GM12878 (cell line): ENCODE measurements around the gene NEK7. TPM values are rescaled to one million over a fixed set of nuclear protein-coding genes. Genes with fewer than 3 reads are reported as not detected.

Experiments
- ATAC-seq: fragments of 200-7000 bp; cut with Tn5 transposase; 3 replicates; pipeline ENCODE4 v1.9.1; 2020; ENCODE audit warnings: mild to moderate bottlenecking, moderate library complexity
- BruUV-seq: library from RNA; stranded (reverse); fragments of 400-500 nt; replicated peaks from 2 replicates; lab custom pipeline; 2021; lab: Mats Ljungman, UMichigan
- CTCF ChIA-PET: fragments of 300-600 bp; sonication (Branson Sonifier 250); formaldehyde crosslinking; extraction: SDS; loops from one replicate; lab custom pipeline; 2021; ENCODE audit warnings: inconsistent platforms; lab: Yijun Ruan, JAX
- POLR2A ChIA-PET: fragments of 350-600 bp; formaldehyde crosslinking; extraction: SDS; loops from one replicate; lab custom pipeline; 2021; ENCODE audit warnings: inconsistent platforms; lab: Charles Lee
- RAD21 ChIA-PET: fragments of 300-600 bp; sonication (Branson Sonifier 250); formaldehyde crosslinking; loops from one replicate; lab custom pipeline; 2023; ENCODE audit warnings: antibody characterized with exemption; ENCODE audit not compliant: unreplicated experiment; lab: Charles Lee
- SMC1A ChIA-PET: fragments of 300-600 bp; sonication (Branson Sonifier 250); formaldehyde crosslinking; loops from one replicate; lab custom pipeline; 2023; ENCODE audit not compliant: unreplicated experiment, uncharacterized antibody; lab: Charles Lee
- DNase-seq: peaks from one replicate; pipeline ENCODE4 v3.0.0-alpha.2; 2011; ENCODE audit warnings: low read depth, low spot score
- FAIRE-seq: peaks from 3 replicates; lab custom pipeline; 2011; peaks lifted over from hg19 to GRCh38; lab: Jason Lieb, UNC
- H2AFZ ChIP-seq: 2 replicates; pipeline ENCODE4 v1.6.0; 2011; ENCODE audit warnings: low read depth, low read length, control low read depth; ENCODE audit not compliant: control insufficient read depth
- H3K27ac ChIP-seq: 2 replicates; pipeline ENCODE4 v1.5.1; 2011; ENCODE audit warnings: control low read depth; ENCODE audit not compliant: control insufficient read depth, insufficient read depth
- H3K27me3 ChIP-seq, 2 experiments: replicated peaks in 1 of 2; 2 replicates each; pipeline versions ENCODE4 v1.6.0 to v1.6.1; 2011; ENCODE audit warnings: low read length in 1 of 2; ENCODE audit not compliant: control insufficient read depth in 2 of 2, insufficient read depth in 2 of 2
- H3K36me3 ChIP-seq, 2 experiments: 2 replicates each; pipeline ENCODE4 v1.5.1; 2011; ENCODE audit warnings: low read length in 1 of 2; ENCODE audit not compliant: control insufficient read depth in 2 of 2, insufficient read depth in 2 of 2
- H3K4me1 ChIP-seq: 2 replicates; pipeline ENCODE4 v1.6.1; 2011; ENCODE audit warnings: mild to moderate bottlenecking, low read length, moderate library complexity, mixed read lengths; ENCODE audit not compliant: control insufficient read depth, insufficient read depth
- H3K4me2 ChIP-seq: 2 replicates; pipeline ENCODE4 v1.6.0; 2011; ENCODE audit warnings: control low read depth; ENCODE audit not compliant: control insufficient read depth, insufficient read depth
- H3K4me3 ChIP-seq: fragments of 200-600 bp; sonication (generic); 2 replicates; pipeline ENCODE4 v1.5.1; 2016
- H3K79me2 ChIP-seq: 2 replicates; pipeline ENCODE4 v1.6.0; 2011; ENCODE audit warnings: low read length; ENCODE audit not compliant: control insufficient read depth, insufficient read depth
- H3K9ac ChIP-seq: 2 replicates; pipeline ENCODE4 v1.8.0; 2011; ENCODE audit warnings: low read length, control low read depth, mixed read lengths; ENCODE audit not compliant: control insufficient read depth, insufficient read depth
- H3K9me3 ChIP-seq: replicated peaks from 3 replicates; pipeline ENCODE4 v1.5.1; 2011; ENCODE audit warnings: mild to moderate bottlenecking, low read length; ENCODE audit not compliant: control insufficient read depth, insufficient read depth
- H4K20me1 ChIP-seq: 2 replicates; pipeline ENCODE4 v1.6.0; 2011; ENCODE audit not compliant: control insufficient read depth, insufficient read depth
- CBFB ChIP-seq: IDR thresholded peaks from 2 replicates; pipeline ENCODE4 v1.6.1; 2016; ENCODE audit warnings: antibody characterized with exemption, low read depth
- EP300 ChIP-seq, 2 experiments: fragments of 150-350 bp in 1 of 2; IDR thresholded peaks; 2 replicates each; pipeline ENCODE4 v1.6.1; 2011 to 2012; ENCODE audit warnings: low read depth in 2 of 2, low read length in 2 of 2, borderline replicate concordance in 1 of 2, improper control_type of control experiment in 1 of 2, inconsistent platforms in 1 of 2; ENCODE audit not compliant: control insufficient read depth in 1 of 2
- FOXM1 ChIP-seq: IDR thresholded peaks from 2 replicates; pipeline ENCODE4 v1.6.1; 2012; ENCODE audit warnings: low read depth, mild to moderate bottlenecking, inconsistent platforms, low read length, moderate library complexity
- NBN ChIP-seq: fragments of 450-650 bp; IDR thresholded peaks from 2 replicates; pipeline ENCODE4 v1.6.1; 2016
- RAD21 ChIP-seq: IDR thresholded peaks from 2 replicates; pipeline ENCODE4 v1.6.1; 2011; ENCODE audit warnings: mild to moderate bottlenecking, low read depth, low read length, moderate library complexity; ENCODE audit not compliant: insufficient read depth
- RELA ChIP-seq: fragments of 450-650 bp; IDR thresholded peaks from 2 replicates; pipeline ENCODE4 v1.8.0; 2014; ENCODE audit warnings: borderline replicate concordance; ENCODE audit not compliant: partially characterized antibody
- SMAD5 ChIP-seq: IDR thresholded peaks from 2 replicates; pipeline ENCODE4 v1.6.1; 2016; ENCODE audit warnings: antibody characterized with exemption, low read depth
- SMC3 ChIP-seq: IDR thresholded peaks from 2 replicates; pipeline ENCODE4 v1.6.1; 2011; ENCODE audit warnings: low read length, improper control_type of control experiment, borderline replicate concordance
- YY1 ChIP-seq: IDR thresholded peaks from 2 replicates; pipeline ENCODE4 v1.6.1; 2011; ENCODE audit warnings: low read depth, mild to moderate bottlenecking, low read length
- WGBS: methylation state at CpG from one replicate; pipeline ENCODE4 v1.1.6; 2016; ENCODE audit warnings: low lambda C conversion rate; ENCODE audit not compliant: insufficient replicate concordance, insufficient coverage; ENCODE audit errors: missing lambda C conversion rate; 5-methylcytosine and 5-hydroxymethylcytosine counted together
- in situ Hi-C: fragments of 300-500 bp; cut with MboI; formaldehyde crosslinking; loops from 9 replicates; pipeline ENCODE4 v1.14.3; 2018; ENCODE audit warnings: mixed read lengths
- intact Hi-C: fragments of 100-400 bp; cut with micrococcal nuclease; formaldehyde crosslinking; loops from one replicate; pipeline ENCODE4 v1.14.2; 2022; ENCODE audit not compliant: unreplicated experiment
- polyA plus RNA-seq, 11 experiments: library from polyadenylated mRNA; depleted of rRNA in 4 of 11; unstranded in 6 of 11; stranded (reverse) in 5 of 11; fragments of >200 nt; fragmentation: Nextera tagmentation in 4 of 11; fragmentation: Illumina TruSeq in 1 of 11; extraction: Ambion mirVana in 4 of 11; extraction: Trizol in 1 of 11; gene quantifications; 1 replicate in 1 of 11; 2 replicates in 10 of 11; pipeline versions ENCODE4 v1.2.1 to v1.2.3, GENCODE V29; 2011 to 2016; ENCODE audit warnings: inconsistent platforms in 2 of 11, missing spikeins in 2 of 11, low read depth in 1 of 11
- total RNA-seq, 4 experiments: library from RNA; depleted of rRNA in 3 of 4; stranded (reverse); fragments of >200 nt in 3 of 4; fragmentation: Illumina TruSeq in 1 of 4; extraction: Trizol in 1 of 4; gene quantifications; 2 replicates each; pipeline versions ENCODE4 v1.2.1 to v1.2.3, GENCODE V29; 2013 to 2021

The NEK7 gene
- total and polyA plus RNA-seq, 10 of the 15 experiments (the other 5 are each of a cell fraction or from before 2014, with no cell fraction given), result 9.4 to 77.7 (median 24.0) TPM

DNA sequence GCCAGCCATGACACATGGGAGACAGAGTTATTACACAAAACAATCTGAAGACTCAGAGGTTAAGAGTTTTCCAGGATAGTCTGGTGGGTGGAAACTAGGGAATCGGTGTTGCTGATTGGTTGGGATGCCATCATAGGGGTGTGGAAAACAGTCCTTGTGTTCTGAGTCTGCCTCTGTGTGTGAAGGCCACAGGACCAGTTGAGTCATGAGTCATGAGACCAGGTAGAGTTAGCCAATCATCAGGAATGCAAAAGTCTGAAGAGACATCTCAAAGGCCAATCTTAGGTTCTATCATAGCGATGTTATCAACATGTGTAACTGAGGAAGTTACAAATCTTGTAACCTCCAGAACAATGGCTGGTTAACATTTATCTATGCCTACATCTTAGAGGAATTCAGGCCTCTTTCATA, 49.7 kb upstream of the NEK7 start:
- WGBS, result 58% methylated on average over 2 of the region's 2 CpGs
- no peaks in the 10 kb centered on the region; a peak in 1 of 4 replicates for H3K27me3 ChIP-seq
- ChIA-PET RAD21 (no interaction called here), POLR2A (no interaction called here), CTCF (no interaction called here), SMC1A (no interaction called here)
- H3K9ac ChIP-seq, result no peak overlapping the region
- no peaks in the 10 kb centered on the region for H3K9me3 ChIP-seq
- no peaks in the 10 kb centered on the region for H3K79me2 ChIP-seq
- no peaks in the 10 kb centered on the region for H3K36me3 ChIP-seq
- ATAC-seq, result no peak
- DNase-seq, result no peak
- no peak overlapping the region for H3K4me3 ChIP-seq
- intact Hi-C loops, result no loop called here
- H2AFZ ChIP-seq, result no peak overlapping the region
- no peaks in the 10 kb centered on the region for H3K4me1 ChIP-seq
- FAIRE-seq, result no peak
- no TSS peak for BruUV-seq
- H4K20me1 ChIP-seq, result no peaks in the 10 kb centered on the region
- H3K27ac ChIP-seq, result no peak overlapping the region
- no peak for TF ChIP-seq RAD21
- no peak for TF ChIP-seq YY1
- TF ChIP-seq EP300 (IDR thresholded peaks at IDR 0.05; ENCODE audit: borderline replicate concordance in 1 of 2, control insufficient read depth in 1 of 2, low read depth in 2 of 2, low read length in 2 of 2), result no peak
- no peak for TF ChIP-seq NBN
- no peak for TF ChIP-seq CBFB
- TF ChIP-seq FOXM1, result no peak
- no peak for TF ChIP-seq SMAD5
- no peak for TF ChIP-seq SMC3
- no peak for TF ChIP-seq RELA
- in situ Hi-C loops, result no loop called here
- no peak overlapping the region for H3K4me2 ChIP-seq
